Measurements from ENCODE around the gene PTAFR.

Gene PTAFR

GRCh38 chr1:28190996-28191645 is 14.6 kb upstream of the PTAFR start:
- no peaks in the 10 kb centered on the region for H3K27me3 ChIP-seq (ENCODE audit: control insufficient read depth in 1 of 2, insufficient read depth in 1 of 2, low read length in 2 of 2)
- H3K4me3 ChIP-seq (ENCODE audit: insufficient read depth in 1 of 2, low read depth in 1 of 2, low read length in 2 of 2) = no peak overlapping the region
- 73% methylated on average over 11 of the region's 12 CpGs for WGBS
- peak overlapping the region; percentile 11 for H2BK120ac ChIP-seq (ENCODE audit: low read depth, low read length)
- H3K9me3 ChIP-seq (ENCODE audit: control insufficient read depth, low read length) = no peaks in the 10 kb centered on the region
- H2BK15ac ChIP-seq (ENCODE audit: low read depth, poor library complexity, severe bottlenecking) = no peak overlapping the region
- H3K4me2 ChIP-seq (ENCODE audit: low read length, poor library complexity, severe bottlenecking) = no peak overlapping the region
- peak overlapping the region; percentile 40 to 46 for H3K4ac ChIP-seq (ENCODE audit: low read depth in 1 of 2, low read length in 2 of 2)
- H3K14ac ChIP-seq (ENCODE audit: low read length in 2 of 2) = no peak overlapping the region
- H3K9ac ChIP-seq (ENCODE audit: low read length) = no peak overlapping the region
- H3K36me3 ChIP-seq (ENCODE audit: control insufficient read depth in 1 of 2, insufficient read depth in 2 of 2, low read depth in 1 of 2, low read length in 2 of 2) = peaks cover 0 to 4% of the 10 kb centered on the region in 2 experiments
- H3K23ac ChIP-seq (ENCODE audit: low read length in 2 of 2) = no peak overlapping the region
- peak overlapping the region; percentile 45 for H2AK5ac ChIP-seq (ENCODE audit: low read length, severe bottlenecking)
- H2AFZ ChIP-seq (ENCODE audit: low read depth, low read length) = peak overlapping the region; percentile 36
- no peak for DNase-seq
- H3K27ac ChIP-seq (ENCODE audit: low read length, poor library complexity, severe bottlenecking) = no peak overlapping the region
- H2BK12ac ChIP-seq (ENCODE audit: low read length in 2 of 2) = peak overlapping the region in 1 of 2 experiments; percentile 6
- H3K79me1 ChIP-seq (replicated peaks; ENCODE audit: low read length, poor library complexity, severe bottlenecking) = no peaks in the 10 kb centered on the region
- H4K8ac ChIP-seq (ENCODE audit: low read length) = peak overlapping the region; percentile 19
- peaks cover 5% of the 10 kb centered on the region for H3K4me1 ChIP-seq (ENCODE audit: control insufficient read depth, insufficient read depth, low read depth, low read length)
- H4K91ac ChIP-seq (ENCODE audit: low read length) = no peak overlapping the region
- H3K18ac ChIP-seq (ENCODE audit: low read depth in 1 of 2, low read length in 2 of 2) = peak overlapping the region in 1 of 2 experiments; percentile 37
- H2BK5ac ChIP-seq (ENCODE audit: low read depth, low read length, poor library complexity, severe bottlenecking) = no peak overlapping the region

DNA sequence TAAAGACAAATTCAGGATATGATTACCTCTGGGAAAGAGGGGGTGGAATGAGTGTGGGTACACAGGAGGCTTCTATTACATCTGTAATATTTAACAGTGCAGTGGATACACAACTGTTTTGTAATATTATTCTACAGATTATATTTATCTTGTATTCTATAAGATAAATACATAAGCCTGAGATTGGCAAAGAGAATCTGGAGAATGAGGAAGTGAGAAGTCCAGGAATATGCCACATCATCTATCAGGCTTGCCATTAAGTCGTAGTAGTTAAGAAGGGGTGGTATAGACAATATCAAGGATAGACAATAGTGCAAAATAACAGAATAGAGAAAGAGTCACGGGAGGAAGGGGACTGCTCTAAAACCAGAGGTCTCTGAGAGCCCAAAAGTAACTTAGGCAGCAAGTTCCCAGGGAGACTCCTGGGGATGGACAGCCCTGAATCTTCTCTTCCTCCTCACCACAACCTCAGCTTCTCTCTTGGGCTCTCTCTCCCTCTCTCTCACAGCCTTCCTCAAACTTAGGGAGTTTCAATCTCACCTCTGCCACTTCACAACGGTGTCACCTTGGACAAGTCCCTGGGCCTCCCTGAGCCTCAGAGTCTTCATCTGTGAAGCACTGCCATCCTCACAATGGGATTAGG is 14.0 kb upstream of the PTAFR start:
- peaks cover 4% of the 10 kb centered on the region for H3K4me1 ChIP-seq (ENCODE audit: control insufficient read depth, insufficient read depth, low read depth, low read length)
- no peak for DNase-seq
- H3K79me1 ChIP-seq (replicated peaks; ENCODE audit: low read length, poor library complexity, severe bottlenecking) = no peaks in the 10 kb centered on the region
- H3K4me2 ChIP-seq (ENCODE audit: low read length, poor library complexity, severe bottlenecking) = no peak overlapping the region
- no peak overlapping the region for H3K9ac ChIP-seq (ENCODE audit: low read length)
- 69% methylated on average over 3 of the region's 3 CpGs for WGBS
- H3K4ac ChIP-seq (ENCODE audit: low read depth in 1 of 2, low read length in 2 of 2) = peak overlapping the region; percentile 40 to 46
- H3K23ac ChIP-seq (ENCODE audit: low read length in 2 of 2) = no peak overlapping the region
- H3K9me3 ChIP-seq (ENCODE audit: control insufficient read depth, low read length) = no peaks in the 10 kb centered on the region
- no peak overlapping the region for H4K91ac ChIP-seq (ENCODE audit: low read length)
- no peaks in the 10 kb centered on the region for H3K36me3 ChIP-seq (ENCODE audit: control insufficient read depth in 1 of 2, insufficient read depth in 2 of 2, low read depth in 1 of 2, low read length in 2 of 2)
- no peak overlapping the region for H3K4me3 ChIP-seq (ENCODE audit: insufficient read depth in 1 of 2, low read depth in 1 of 2, low read length in 2 of 2)
- no peak overlapping the region for H2AK5ac ChIP-seq (ENCODE audit: low read length, severe bottlenecking)
- H4K8ac ChIP-seq (ENCODE audit: low read length) = peak overlapping the region; percentile 27
- H2AFZ ChIP-seq (ENCODE audit: low read depth, low read length) = peak overlapping the region; percentile 36
- no peak overlapping the region for H3K14ac ChIP-seq (ENCODE audit: low read length in 2 of 2)
- H3K27me3 ChIP-seq (ENCODE audit: control insufficient read depth in 1 of 2, insufficient read depth in 1 of 2, low read length in 2 of 2) = no peaks in the 10 kb centered on the region
- H2BK120ac ChIP-seq (ENCODE audit: low read depth, low read length) = peak overlapping the region; percentile 11
- no peak overlapping the region for H2BK5ac ChIP-seq (ENCODE audit: low read depth, low read length, poor library complexity, severe bottlenecking)
- peak overlapping the region in 1 of 2 experiments; percentile 37 for H3K18ac ChIP-seq (ENCODE audit: low read depth in 1 of 2, low read length in 2 of 2)
- H2BK15ac ChIP-seq (ENCODE audit: low read depth, poor library complexity, severe bottlenecking) = no peak overlapping the region
- H2BK12ac ChIP-seq (ENCODE audit: low read length in 2 of 2) = peak overlapping the region in 1 of 2 experiments; percentile 6
- H3K27ac ChIP-seq (ENCODE audit: low read length, poor library complexity, severe bottlenecking) = no peak overlapping the region

- Histone ChIP-seq H3K79me1 (replicated peaks; ENCODE audit: low read length, poor library complexity, severe bottlenecking) (no peaks in the 10 kb centered on the region), H3K4me3 (ENCODE audit: insufficient read depth in 1 of 2, low read depth in 1 of 2, low read length in 2 of 2) (no peak overlapping the region), H3K27ac (ENCODE audit: low read length, poor library complexity, severe bottlenecking) (no peak overlapping the region), H2BK5ac (ENCODE audit: low read depth, low read length, poor library complexity, severe bottlenecking) (no peak overlapping the region), H2AFZ (ENCODE audit: low read depth, low read length) (no peak overlapping the region), H4K8ac (ENCODE audit: low read length) (no peak overlapping the region), H3K9me3 (ENCODE audit: control insufficient read depth, low read length) (no peaks in the 10 kb centered on the region), H3K27me3 (ENCODE audit: control insufficient read depth in 1 of 2, insufficient read depth in 1 of 2, low read length in 2 of 2) (no peaks in the 10 kb centered on the region), H3K4me1 (ENCODE audit: control insufficient read depth, insufficient read depth, low read depth, low read length) (peaks cover 3% of the 10 kb centered on the region), H3K18ac (ENCODE audit: low read depth in 1 of 2, low read length in 2 of 2) (no peak overlapping the region), H2BK12ac (ENCODE audit: low read length in 2 of 2) (no peak overlapping the region), H3K23ac (ENCODE audit: low read length in 2 of 2) (no peak overlapping the region), H3K4me2 (ENCODE audit: low read length, poor library complexity, severe bottlenecking) (no peak overlapping the region), H3K4ac (ENCODE audit: low read depth in 1 of 2, low read length in 2 of 2) (no peak overlapping the region), H3K9ac (ENCODE audit: low read length) (no peak overlapping the region), H2AK5ac (ENCODE audit: low read length, severe bottlenecking) (no peak overlapping the region), H3K36me3 (ENCODE audit: control insufficient read depth in 1 of 2, insufficient read depth in 2 of 2, low read depth in 1 of 2, low read length in 2 of 2) (no peaks in the 10 kb centered on the region), H2BK120ac (ENCODE audit: low read depth, low read length) (no peak overlapping the region), H4K91ac (ENCODE audit: low read length) (no peak overlapping the region), H3K14ac (ENCODE audit: low read length in 2 of 2) (no peak overlapping the region), H2BK15ac (ENCODE audit: low read depth, poor library complexity, severe bottlenecking) (no peak overlapping the region)
- WGBS = 91% methylated on average over 1 of the region's 1 CpG
- DNase-seq = no peak
Measured at GRCh38 chr1:28185071-28185470, 8.6 kb upstream of the PTAFR start.
